HG03175 (cell line): ENCODE measurements around the gene HAPLN2.
A peak's percentile ranks its signal among the peaks of the same experiment; 100 is the strongest.

ENCODE experiments used
- ATAC-seq: cut with Tn5 transposase; IDR thresholded peaks from one replicate; pipeline ENCODE4 v1.9.1; 2021; ENCODE audit warnings: mild to moderate bottlenecking, moderate library complexity; ENCODE audit not compliant: unreplicated experiment

HAPLN2 gene

GRCh38 chr1:156659988-156660751 is 41.0 kb downstream of the HAPLN2 start:
- peak; percentile 70 for ATAC-seq

GRCh38 chr1:156660752-156661112 is 41.5 kb downstream of the HAPLN2 start:
- ATAC-seq: no peak

GRCh38 chr1:156662005-156662799 is 43.0 kb downstream of the HAPLN2 start:
- no peak for ATAC-seq

- ATAC-seq: no peak
Observed at GRCh38 chr1:156662800-156663055, 43.5 kb downstream of the HAPLN2 start.

GRCh38 chr1:156663178-156663577 is 44.0 kb downstream of the HAPLN2 start:
- no peak for ATAC-seq

DNA sequence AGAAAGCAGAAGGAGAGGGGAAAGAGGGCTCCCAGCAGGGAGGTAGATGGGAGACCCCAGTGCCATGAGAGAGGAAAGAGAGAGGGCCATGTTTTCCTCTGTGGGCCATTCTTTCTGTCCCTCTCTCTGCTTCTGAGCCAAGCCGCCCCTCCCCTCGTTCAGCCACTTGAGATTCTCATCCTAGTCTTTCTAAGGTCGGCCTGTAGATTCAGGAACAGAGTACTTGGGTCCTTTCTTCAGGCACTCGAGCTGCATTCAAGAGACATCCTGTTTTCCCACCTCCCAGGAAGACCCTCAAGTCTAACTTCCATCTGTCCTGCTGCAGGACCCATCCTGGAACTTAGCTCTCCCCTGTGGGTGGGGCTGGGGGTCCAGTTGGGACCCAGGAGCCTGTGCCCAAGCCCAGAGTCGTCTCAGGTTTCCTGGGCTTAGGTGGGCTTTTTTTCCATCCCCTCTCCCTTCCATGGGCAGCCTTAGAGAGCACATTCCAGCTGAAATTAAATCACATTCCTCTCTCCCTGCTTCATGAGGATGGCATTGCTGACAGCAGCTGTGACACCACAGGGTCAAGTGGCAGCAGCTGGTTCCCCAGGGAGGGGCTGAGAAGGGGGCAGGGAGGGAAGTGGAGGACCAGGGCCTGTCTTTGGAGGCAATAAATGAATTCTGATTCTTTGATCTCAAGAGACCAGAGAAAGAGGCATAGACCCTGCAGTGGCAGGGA is 45.0 kb downstream of the HAPLN2 start:
- ATAC-seq: no peak

- ATAC-seq: no peak
Observed at GRCh38 chr1:156664767-156665411, 45.7 kb downstream of the HAPLN2 start.

- ATAC-seq: no peak
Observed at GRCh38 chr1:156665539-156665938, 46.3 kb downstream of the HAPLN2 start.

- ATAC-seq: no peak
Observed at GRCh38 chr1:156666862-156667609, 47.8 kb downstream of the HAPLN2 start.

DNA sequence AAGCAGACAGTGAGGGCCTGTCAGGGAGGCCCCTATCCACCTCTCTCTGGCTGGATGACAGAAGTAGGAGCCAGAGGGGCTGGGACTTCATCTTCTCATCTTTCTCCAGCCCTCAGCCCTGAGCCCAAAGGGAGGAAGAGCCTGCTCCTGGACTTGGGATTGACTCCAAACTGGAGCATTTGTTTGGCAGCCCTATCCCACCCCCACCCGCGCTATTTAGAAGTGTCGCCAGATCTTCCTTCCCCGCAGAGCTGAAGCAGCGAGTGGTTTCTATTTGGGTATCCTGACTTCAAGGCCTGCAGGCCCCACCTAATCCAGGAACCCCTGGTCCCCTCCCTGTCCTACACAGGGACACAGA is 48.4 kb downstream of the HAPLN2 start:
- no peak for ATAC-seq

DNA sequence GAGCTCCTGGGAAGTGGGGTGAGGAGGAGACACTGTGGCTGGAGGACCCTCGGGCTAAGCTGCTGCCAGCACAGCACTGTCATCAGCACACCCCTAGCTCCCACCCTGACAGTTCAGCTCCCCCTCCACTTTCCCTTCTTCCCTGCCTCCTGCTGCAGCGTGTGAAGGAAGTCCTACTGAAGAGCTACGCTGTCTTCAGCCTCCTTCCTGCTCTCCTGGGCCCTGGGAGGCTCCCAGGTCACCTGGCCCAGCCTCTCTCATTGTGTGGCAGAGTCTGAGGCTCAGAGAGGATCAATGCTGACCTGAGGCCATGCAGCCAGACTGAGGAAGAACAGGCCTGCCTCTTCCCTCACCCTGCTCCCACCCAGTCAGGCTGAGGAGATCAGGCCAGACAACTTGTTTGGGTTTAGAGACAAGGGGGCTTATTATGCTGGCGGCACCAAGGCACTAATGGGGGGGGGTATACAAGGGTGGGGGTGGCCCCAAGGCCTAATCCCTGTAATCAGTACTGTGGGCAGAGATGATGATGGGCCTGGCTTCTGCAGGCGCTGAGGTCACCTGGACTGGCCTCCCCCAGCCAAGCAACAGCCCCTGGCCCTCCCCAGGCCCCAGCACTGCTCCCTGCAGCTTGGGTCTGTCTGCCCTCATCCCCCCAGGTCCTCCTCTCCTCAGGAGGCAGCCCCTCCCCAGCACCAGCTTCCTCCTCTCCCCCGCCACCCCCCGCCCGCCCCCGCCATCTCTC is 48.9 kb downstream of the HAPLN2 start:
- no peak for ATAC-seq

- no peak for ATAC-seq
Observed at GRCh38 chr1:156668801-156669637, 49.8 kb downstream of the HAPLN2 start.

- ATAC-seq: no peak
Observed at GRCh38 chr1:156669794-156670193, 50.6 kb downstream of the HAPLN2 start.

- no peak for ATAC-seq
Observed at GRCh38 chr1:156670359-156670758, 51.1 kb downstream of the HAPLN2 start.

DNA sequence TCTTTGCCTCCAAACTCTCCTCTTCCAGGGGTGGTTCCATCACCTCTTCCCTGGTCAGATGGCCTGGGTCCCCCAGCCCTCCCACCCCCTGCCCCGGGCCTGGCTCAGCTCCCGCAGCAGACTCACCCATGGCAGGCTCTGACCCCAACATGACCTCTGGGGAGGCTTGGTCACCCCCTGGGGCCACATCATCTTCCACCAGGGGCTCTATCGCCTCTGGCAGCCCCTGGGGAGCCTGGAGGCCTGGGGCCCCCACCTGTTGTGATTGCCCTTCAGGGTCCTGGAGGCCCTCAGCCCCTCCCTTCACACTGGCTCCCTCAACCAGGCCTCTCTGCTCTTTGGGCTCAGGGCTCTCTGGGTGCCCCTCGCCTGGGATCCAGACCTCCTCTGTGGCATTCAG is 51.6 kb downstream of the HAPLN2 start:
- ATAC-seq: no peak

GRCh38 chr1:156671804-156672203 is 52.6 kb downstream of the HAPLN2 start:
- no peak for ATAC-seq

DNA sequence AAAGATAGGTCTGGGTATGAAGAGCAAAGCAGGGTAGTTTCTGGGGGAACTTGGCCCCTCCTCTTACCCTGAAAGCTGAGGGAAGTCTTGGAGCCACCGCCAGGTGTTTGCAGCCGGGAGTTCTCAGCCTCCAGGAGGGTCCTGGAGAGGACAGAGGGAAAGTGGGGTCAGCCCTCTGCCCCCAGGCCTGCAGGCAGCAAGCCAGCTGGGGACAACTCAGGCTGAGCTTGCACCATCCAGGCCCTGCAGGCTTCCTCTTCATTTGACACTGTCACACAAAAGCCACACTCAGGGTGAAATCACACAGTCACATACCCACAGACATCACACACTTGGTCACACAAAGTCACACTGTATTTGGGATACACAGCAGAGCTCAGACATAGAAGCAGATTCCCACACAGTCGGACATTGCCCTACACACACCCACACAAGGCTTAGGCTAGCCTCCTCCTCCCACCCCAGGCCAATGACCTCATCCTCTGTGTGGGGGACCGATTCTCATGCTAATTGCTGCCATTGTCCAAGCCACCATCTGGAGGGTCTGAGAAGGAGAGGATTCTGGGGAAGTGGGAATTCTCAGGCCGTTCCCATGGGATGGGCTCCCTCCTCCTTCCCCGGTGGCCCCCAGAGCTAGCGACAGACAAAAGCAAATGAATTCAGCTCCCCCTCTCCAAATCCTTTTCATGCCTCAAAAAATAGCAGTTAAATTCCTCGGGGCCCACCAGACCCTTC is 54.3 kb downstream of the HAPLN2 start:
- ATAC-seq: no peak
